OCI-LY7 (cell line): ENCODE measurements around the gene FAM3C. TPM values are rescaled to one million over a fixed set of nuclear protein-coding genes. Genes with fewer than 3 reads are reported as not detected.
"Not testable (repeated sequence)": the region's sequence is repeated elsewhere in the genome, so short reads cannot be mapped to it uniquely, and the experiment has no call there.

Experiments
- BruUV-seq: library from RNA; stranded (reverse); fragments of 400-500 nt; replicated peaks from 2 replicates; lab custom pipeline; 2021; lab: Mats Ljungman, UMichigan
- CTCF ChIA-PET: fragments of 300-600 bp; sonication (Branson Sonifier 250); formaldehyde crosslinking; loops from one replicate; lab custom pipeline; 2022; ENCODE audit warnings: antibody characterized with exemption; ENCODE audit not compliant: unreplicated experiment; lab: Charles Lee
- POLR2A ChIA-PET: fragments of 300-600 bp; sonication (Branson Sonifier 250); formaldehyde crosslinking; loops from one replicate; lab custom pipeline; 2022; ENCODE audit warnings: antibody characterized with exemption; lab: Charles Lee
- DNase-seq: peaks from one replicate; pipeline ENCODE4 v3.0.0-alpha.2; 2015; ENCODE audit warnings: low spot score
- H2AFZ ChIP-seq: fragments of 200-600 bp; sonication (generic), shearing (Covaris generic); 2 replicates; pipeline ENCODE4 v1.6.1; 2014; ENCODE audit warnings: mild to moderate bottlenecking, antibody characterized with exemption, low read length, moderate library complexity
- H3K27ac ChIP-seq: fragments of 200-600 bp; sonication (generic); 2 replicates; pipeline ENCODE4 v1.5.1; 2014; ENCODE audit warnings: mixed run types, low read depth, mild to moderate bottlenecking, moderate library complexity, low read length, inconsistent platforms; ENCODE audit not compliant: poor library complexity, severe bottlenecking
- H3K36me3 ChIP-seq: fragments of 200-600 bp; sonication (generic); 2 replicates; pipeline ENCODE4 v1.6.1; 2014; ENCODE audit warnings: mild to moderate bottlenecking, antibody characterized with exemption, low read length, moderate library complexity, mixed read lengths; ENCODE audit not compliant: insufficient read depth
- H3K4me1 ChIP-seq: fragments of 200-600 bp; sonication (generic); 2 replicates; pipeline ENCODE4 v1.5.1; 2014; ENCODE audit warnings: mild to moderate bottlenecking, low read length; ENCODE audit not compliant: insufficient read depth, poor library complexity, severe bottlenecking
- H3K4me2 ChIP-seq: fragments of 200-600 bp; sonication (generic); 2 replicates; pipeline ENCODE4 v1.6.1; 2014; ENCODE audit warnings: mild to moderate bottlenecking, low read length
- H3K4me3 ChIP-seq: fragments of 200-600 bp; sonication (generic); 2 replicates; pipeline ENCODE4 v1.5.1; 2014; ENCODE audit warnings: mild to moderate bottlenecking, low read depth, low read length; ENCODE audit not compliant: poor library complexity, severe bottlenecking
- H3K79me2 ChIP-seq: fragments of 200-600 bp; sonication (generic); 2 replicates; pipeline ENCODE4 v1.6.1; 2016; ENCODE audit warnings: low read depth, mild to moderate bottlenecking, low read length, moderate library complexity, mixed read lengths; ENCODE audit not compliant: insufficient read depth
- H3K9me2 ChIP-seq: fragments of 200-600 bp; sonication (generic); 2 replicates; pipeline ENCODE4 v1.6.1; 2016; ENCODE audit warnings: mild to moderate bottlenecking, low read length, mixed read lengths; ENCODE audit not compliant: insufficient read depth
- H3K9me3 ChIP-seq: fragments of 200-600 bp; sonication (generic); 2 replicates; pipeline ENCODE4 v1.6.1; 2014; ENCODE audit warnings: mild to moderate bottlenecking, mixed run types, low read length, mixed read lengths
- H4K20me1 ChIP-seq: fragments of 200-600 bp; sonication (generic); 2 replicates; pipeline ENCODE4 v1.6.1; 2014; ENCODE audit warnings: mild to moderate bottlenecking, antibody characterized with exemption, low read length, moderate library complexity, mixed read lengths; ENCODE audit not compliant: insufficient read depth
- EZH2phosphoT487 ChIP-seq: fragments of 200-600 bp; sonication (generic); IDR thresholded peaks from 2 replicates; pipeline ENCODE4 v1.6.1; 2018; ENCODE audit warnings: low read depth, borderline replicate concordance, mild to moderate bottlenecking, mixed run types, antibody characterized with exemption, low read length, moderate library complexity, mixed read lengths
- intact Hi-C: fragments of 100-400 bp; cut with micrococcal nuclease; formaldehyde crosslinking; loops from one replicate; pipeline ENCODE4 v1.10.0; 2022; ENCODE audit not compliant: unreplicated experiment
- total RNA-seq, 2 experiments: library from RNA; depleted of rRNA in 1 of 2; stranded (reverse); fragments of >200 nt in 1 of 2; shearing (Covaris generic) in 1 of 2; gene quantifications; 2 replicates each; pipeline ENCODE4 v1.2.3, GENCODE V29; 2014 to 2022
- TF ChIP-seq, protein P1 (sequence below): fragments of 200-600 bp; sonication (generic); conservative IDR thresholded peaks from 2 replicates; pipeline ENCODE4 v1.5.1; 2014; ENCODE audit warnings: mild to moderate bottlenecking, antibody characterized with exemption, low read length, moderate library complexity, mixed read lengths

Gene FAM3C
- total RNA-seq, 2 experiments from 2014 or later, result 18.1 to 27.6 TPM

DNA sequence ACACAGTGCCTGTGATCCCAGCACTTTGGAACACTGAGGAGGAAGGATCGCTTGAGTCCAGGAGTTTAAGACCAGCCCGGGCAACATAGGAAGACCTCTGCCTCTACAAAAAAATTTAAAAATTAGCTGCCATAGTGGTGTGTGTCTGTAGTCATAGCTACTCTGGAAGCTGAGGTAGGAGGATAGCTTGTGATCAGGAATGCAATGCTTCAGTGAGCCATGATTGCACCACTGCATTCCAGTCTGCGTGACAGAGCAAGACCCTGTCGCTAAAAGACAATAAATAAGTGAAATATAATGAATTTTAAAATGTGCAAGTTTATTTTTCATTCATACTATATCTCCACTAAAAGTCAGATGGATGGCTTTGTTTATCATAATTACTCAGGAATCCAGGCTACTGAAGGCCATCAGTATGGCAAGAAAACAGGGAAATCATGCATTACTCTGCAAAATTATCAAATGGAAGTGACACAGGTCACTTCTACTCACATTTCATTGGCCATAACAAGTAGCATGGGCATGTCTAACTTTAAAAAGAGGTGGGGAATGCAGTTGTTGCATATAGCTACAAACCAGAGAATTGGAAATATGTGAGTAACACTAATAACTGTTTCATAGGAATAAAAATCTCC, 32.9 kb upstream of the FAM3C start:
- no TSS peak for BruUV-seq

GRCh38 chr7:121421743-121422142, 25.6 kb upstream of the FAM3C start:
- intact Hi-C loops, result not testable (repeated sequence)

More for the DNA sequence above, 32.9 kb upstream of the FAM3C start:
- POLR2A ChIA-PET, result interaction anchor here (1.8 kb wide), 1 partner anchor 33 kb away, joined by 4 read pairs; the partner anchor contains the start of gene FAM3C
- CTCF ChIA-PET, result no interaction called here
- TF ChIP-seq, protein P1, sequence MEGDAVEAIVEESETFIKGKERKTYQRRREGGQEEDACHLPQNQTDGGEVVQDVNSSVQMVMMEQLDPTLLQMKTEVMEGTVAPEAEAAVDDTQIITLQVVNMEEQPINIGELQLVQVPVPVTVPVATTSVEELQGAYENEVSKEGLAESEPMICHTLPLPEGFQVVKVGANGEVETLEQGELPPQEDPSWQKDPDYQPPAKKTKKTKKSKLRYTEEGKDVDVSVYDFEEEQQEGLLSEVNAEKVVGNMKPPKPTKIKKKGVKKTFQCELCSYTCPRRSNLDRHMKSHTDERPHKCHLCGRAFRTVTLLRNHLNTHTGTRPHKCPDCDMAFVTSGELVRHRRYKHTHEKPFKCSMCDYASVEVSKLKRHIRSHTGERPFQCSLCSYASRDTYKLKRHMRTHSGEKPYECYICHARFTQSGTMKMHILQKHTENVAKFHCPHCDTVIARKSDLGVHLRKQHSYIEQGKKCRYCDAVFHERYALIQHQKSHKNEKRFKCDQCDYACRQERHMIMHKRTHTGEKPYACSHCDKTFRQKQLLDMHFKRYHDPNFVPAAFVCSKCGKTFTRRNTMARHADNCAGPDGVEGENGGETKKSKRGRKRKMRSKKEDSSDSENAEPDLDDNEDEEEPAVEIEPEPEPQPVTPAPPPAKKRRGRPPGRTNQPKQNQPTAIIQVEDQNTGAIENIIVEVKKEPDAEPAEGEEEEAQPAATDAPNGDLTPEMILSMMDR, result no peak
- no peak for TF ChIP-seq EZH2phosphoT487
- Histone ChIP-seq H3K9me3 (no peaks in the 10 kb centered on the region), H4K20me1 (no peaks in the 10 kb centered on the region), H3K36me3 (no peaks in the 10 kb centered on the region), H2AFZ (no peak overlapping the region), H3K4me3 (no peak overlapping the region), H3K4me1 (no peaks in the 10 kb centered on the region), H3K27ac (no peak overlapping the region), H3K4me2 (no peak overlapping the region), H3K9me2 (no peaks in the 10 kb centered on the region), H3K79me2 (no peaks in the 10 kb centered on the region)
- no peak for DNase-seq
- intact Hi-C loops, result loop anchor here (2.0 kb wide), 1 partner anchor 14 kb away; no protein-coding TSS in a partner anchor

GRCh38 chr7:121420976-121421375, 24.9 kb upstream of the FAM3C start:
- H3K79me2 ChIP-seq, result no peaks in the 10 kb centered on the region
- POLR2A ChIA-PET, result interaction anchor here (0.7 kb wide), 1 partner anchor 209 kb away, joined by 3 read pairs; no protein-coding TSS in a partner anchor
- BruUV-seq, result no TSS peak
- no peak overlapping the region for H3K4me2 ChIP-seq
- H3K9me3 ChIP-seq, result no peaks in the 10 kb centered on the region
- no peak overlapping the region for H2AFZ ChIP-seq
- no peaks in the 10 kb centered on the region for H4K20me1 ChIP-seq
- intact Hi-C loops, result no loop called here
- H3K27ac ChIP-seq, result no peak overlapping the region
- H3K9me2 ChIP-seq, result no peaks in the 10 kb centered on the region
- H3K36me3 ChIP-seq, result no peaks in the 10 kb centered on the region
- no peaks in the 10 kb centered on the region for H3K4me1 ChIP-seq
- no peak overlapping the region for H3K4me3 ChIP-seq
- TF ChIP-seq, protein P1, result no peak
- no peak for TF ChIP-seq EZH2phosphoT487
- CTCF ChIA-PET, result no interaction called here
- DNase-seq, result no peak

More at GRCh38 chr7:121421743-121422142, 25.6 kb upstream of the FAM3C start:
- CTCF ChIA-PET, H3K4me2 ChIP-seq, H3K4me1 ChIP-seq, H4K20me1 ChIP-seq, H3K27ac ChIP-seq, H3K9me3 ChIP-seq, DNase-seq, H2AFZ ChIP-seq, H3K79me2 ChIP-seq, BruUV-seq, H3K36me3 ChIP-seq, H3K4me3 ChIP-seq, H3K9me2 ChIP-seq: not testable (repeated sequence)
- POLR2A ChIA-PET, result interaction anchor here (1.4 kb wide), 1 partner anchor 17 kb away, joined by 4 read pairs; no protein-coding TSS in a partner anchor
